Testis (tissue), 3 donors: ENCODE data around the gene SMOC1. TPM values are rescaled to one million over a fixed set of nuclear protein-coding genes. Genes with fewer than 3 reads are reported as not detected.

ENCODE experiments used
- DNase-seq: peaks from one replicate; pipeline ENCODE4 v3.0.0-alpha.2; 2019
- H3K27ac ChIP-seq, 2 donors: fragments of 200-600 bp; sonication (generic); one replicate each; pipeline ENCODE4 v1.5.1; 2019
- H3K27me3 ChIP-seq: fragments of 200-600 bp; sonication (generic); one replicate; pipeline ENCODE4 v1.5.1; 2019
- H3K36me3 ChIP-seq: fragments of 200-600 bp; sonication (generic); one replicate; pipeline ENCODE4 v1.5.1; 2017; ENCODE audit warnings: low read depth; ENCODE audit errors: missing control alignments
- H3K4me1 ChIP-seq: fragments of 200-600 bp; sonication (generic); one replicate; pipeline ENCODE4 v1.5.1; 2019
- H3K4me3 ChIP-seq, 2 donors: fragments of 200-600 bp; sonication (generic); one replicate each; pipeline ENCODE4 v1.5.1; 2017 to 2019
- H3K9me3 ChIP-seq: fragments of 200-600 bp; sonication (generic); one replicate; pipeline ENCODE4 v1.5.1; 2017
- CTCF ChIP-seq, 3 experiments: fragments of 450-650 bp in 2 of 3; fragments of 200-600 bp in 1 of 3; sonication (generic) in 1 of 3; IDR thresholded peaks; one replicate each; pipeline ENCODE4 v1.5.1; 2016 to 2019; ENCODE audit warnings: antibody characterized with exemption in 3 of 3, mild to moderate bottlenecking in 2 of 3, moderate library complexity in 1 of 3
- POLR2A ChIP-seq: fragments of 450-650 bp; IDR thresholded peaks from one replicate; pipeline ENCODE4 v1.6.1; 2017; ENCODE audit warnings: antibody characterized with exemption, mild to moderate bottlenecking, moderate library complexity
- WGBS, 2 donors: methylation state at CpG; one replicate each; pipeline ENCODE4 v1.1.5; 2018; 5-methylcytosine and 5-hydroxymethylcytosine counted together
- intact Hi-C: fragments of 100-400 bp; cut with DNase I; formaldehyde crosslinking; loops from one replicate; pipeline ENCODE4 v1.15.1; 2023; ENCODE audit warnings: low total_unique reads
- polyA plus RNA-seq: library from polyadenylated mRNA; stranded (reverse); fragments of 350-450 nt; fragmentation: Illumina TruSeq; extraction: RNeasy Lipid Tissue Mini Kit (QIAGEN cat#74804); gene quantifications from one replicate; pipeline ENCODE4 v1.2.3, GENCODE V29; 2014; ENCODE audit warnings: low read depth, low replicate concordance; ENCODE audit not compliant: insufficient read depth
- total RNA-seq, 2 donors: library from RNA; depleted of rRNA; stranded (reverse); fragments of >200 nt; gene quantifications; one replicate each; pipeline ENCODE4 v1.2.3, GENCODE V29; 2016

SMOC1 gene
- total and polyA plus RNA-seq, 3 donors from 2014 or later = 88.2 to 248 (median 143) TPM

- H3K4me3 ChIP-seq = no peak overlapping the region
- H3K27ac ChIP-seq = no peak overlapping the region
- H3K4me1 ChIP-seq = peaks cover 9% of the 10 kb centered on the region
- H3K36me3 ChIP-seq = no peaks in the 10 kb centered on the region
- 83 to 97% methylated on average over 4 of the region's 4 CpGs for WGBS, 2 donors
- no peaks in the 10 kb centered on the region for H3K27me3 ChIP-seq
- TF ChIP-seq CTCF (IDR thresholded peaks at IDR 0.05) = no peak
- no peak for TF ChIP-seq POLR2A
- no peaks in the 10 kb centered on the region for H3K9me3 ChIP-seq
- intact Hi-C loops = no loop called here
- DNase-seq = no peak
Measured at GRCh38 chr14:69983317-69983716, 104.1 kb downstream of the SMOC1 start.

- no peak for TF ChIP-seq POLR2A
- no peak for TF ChIP-seq CTCF (IDR thresholded peaks at IDR 0.05)
- intact Hi-C loops = no loop called here
- Histone ChIP-seq H3K4me3 (no peak overlapping the region), H3K4me1 (peaks cover 12% of the 10 kb centered on the region), H3K36me3 (no peaks in the 10 kb centered on the region), H3K9me3 (no peaks in the 10 kb centered on the region), H3K27ac (no peak overlapping the region), H3K27me3 (no peaks in the 10 kb centered on the region)
- no peak for DNase-seq
- WGBS, 2 donors = 53 to 77% methylated on average over 1 of the region's 1 CpG
Measured at GRCh38 chr14:69985463-69985862, 106.2 kb downstream of the SMOC1 start.

DNA sequence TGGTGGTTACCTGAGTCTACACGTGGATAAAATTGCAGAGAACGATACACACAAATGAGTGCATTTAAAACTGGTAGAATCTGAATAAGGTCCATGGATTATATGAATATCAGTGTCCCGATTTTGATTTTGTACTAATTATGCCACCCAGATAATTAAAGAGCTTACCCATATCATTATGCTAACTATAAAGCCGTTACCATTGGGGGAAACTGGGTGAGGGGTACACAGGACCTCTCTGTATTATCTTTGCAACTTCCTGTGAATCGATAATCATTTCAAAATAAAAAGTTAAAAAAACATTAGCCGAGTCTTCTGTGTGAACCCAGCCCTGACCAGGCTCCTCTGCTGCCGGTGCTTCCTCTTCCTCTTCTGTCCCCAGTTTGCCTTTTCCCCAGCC lies 107.1 kb downstream of the SMOC1 start:
- Histone ChIP-seq H3K4me1 (peaks cover 16% of the 10 kb centered on the region), H3K27me3 (no peaks in the 10 kb centered on the region), H3K36me3 (no peaks in the 10 kb centered on the region), H3K9me3 (no peaks in the 10 kb centered on the region), H3K4me3 (no peak overlapping the region), H3K27ac (no peak overlapping the region)
- intact Hi-C loops = no loop called here
- WGBS, 2 donors = 84% methylated on average over 7 of the region's 7 CpGs
- TF ChIP-seq POLR2A (no peak), CTCF (IDR thresholded peaks at IDR 0.05) (no peak)
- no peak for DNase-seq

DNA sequence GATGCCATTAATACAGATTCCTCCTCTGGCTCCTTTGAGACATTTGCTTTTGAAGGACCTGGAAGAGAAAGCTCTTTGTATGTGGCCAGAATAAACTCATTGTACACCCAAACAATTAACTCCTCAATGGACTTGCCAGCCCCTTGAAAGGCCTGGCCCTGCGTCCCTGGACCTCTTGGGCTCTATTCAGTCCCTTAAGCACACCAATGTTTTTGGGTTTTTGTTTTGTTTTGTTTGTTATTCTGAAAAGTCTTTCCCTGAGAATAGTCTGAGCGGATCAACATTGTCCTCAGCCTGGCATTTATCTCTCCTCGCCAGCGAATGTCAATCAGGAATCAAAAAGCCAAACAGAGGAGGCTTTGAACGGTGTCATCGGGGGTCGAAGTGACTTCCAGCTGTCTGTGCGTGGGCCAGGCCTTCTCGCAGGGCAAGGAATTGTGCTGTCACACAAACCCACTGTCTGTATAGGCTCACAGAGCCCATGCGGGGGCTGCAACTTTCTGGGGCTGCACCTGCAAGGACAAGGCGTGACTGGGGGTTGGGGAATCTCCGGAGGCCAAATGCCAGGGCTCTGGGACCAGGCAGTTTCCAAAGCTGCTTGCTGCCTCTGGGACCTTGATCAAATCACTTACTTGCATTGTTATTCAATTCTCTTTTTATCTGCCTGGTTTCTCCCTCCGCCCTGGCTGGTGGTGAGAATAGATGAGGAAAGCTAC lies 108.3 kb downstream of the SMOC1 start:
- Histone ChIP-seq H3K36me3 (no peaks in the 10 kb centered on the region), H3K4me3 (no peak overlapping the region), H3K27me3 (no peaks in the 10 kb centered on the region), H3K4me1 (peaks cover 25% of the 10 kb centered on the region), H3K27ac (peak overlapping the region; percentile 28 to 39), H3K9me3 (no peaks in the 10 kb centered on the region)
- 59 to 75% methylated on average over 13 of the region's 13 CpGs for WGBS, 2 donors
- TF ChIP-seq CTCF (IDR thresholded peaks at IDR 0.05) (no peak), POLR2A (no peak)
- peak; percentile 90 for DNase-seq
- intact Hi-C loops = no loop called here

DNA sequence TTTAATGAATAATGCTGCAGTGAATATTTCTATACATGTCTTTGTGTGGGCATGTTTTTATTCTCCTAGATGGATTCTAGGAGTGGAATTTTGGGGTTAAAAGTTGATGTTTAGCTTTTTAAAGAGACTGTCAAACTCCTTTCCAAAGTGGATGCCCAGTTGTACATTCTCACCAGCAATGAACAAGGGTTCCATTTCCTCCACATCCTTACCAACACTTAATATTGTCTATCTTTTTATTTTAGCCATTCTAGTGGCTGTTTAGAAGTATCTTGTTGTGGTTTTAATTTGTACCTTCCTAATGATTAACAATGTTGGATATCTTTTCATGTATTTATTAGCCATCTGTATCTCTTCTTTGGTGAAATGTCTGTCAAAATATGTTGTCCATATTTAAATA lies 109.8 kb downstream of the SMOC1 start:
- Histone ChIP-seq H3K4me3 (no peak overlapping the region), H3K4me1 (peaks cover 39% of the 10 kb centered on the region), H3K9me3 (no peaks in the 10 kb centered on the region), H3K27me3 (no peaks in the 10 kb centered on the region), H3K36me3 (no peaks in the 10 kb centered on the region), H3K27ac (peak overlapping the region in 1 of 2 donors; percentile 66)
- no peak for DNase-seq
- intact Hi-C loops = no loop called here
- TF ChIP-seq POLR2A = no peak
